BE2C (cell line): Measurements from ENCODE around the gene MINAR1.

Experiments
- DNase-seq: peaks from one replicate; pipeline ENCODE4 v3.0.0-alpha.2; 2020
- H3K27me3 ChIP-seq: fragments of 250-450 bp; sonication (Bioruptor Pico); 2 replicates; pipeline ENCODE4 v1.5.1; 2020; ENCODE audit warnings: mild to moderate bottlenecking
- H3K36me3 ChIP-seq: fragments of 250-450 bp; sonication (Bioruptor Pico); 2 replicates; pipeline ENCODE4 v1.5.1; 2020; ENCODE audit warnings: mild to moderate bottlenecking
- H3K4me1 ChIP-seq: fragments of 250-450 bp; sonication (Bioruptor Pico); 2 replicates; pipeline ENCODE4 v1.5.1; 2020
- H3K4me3 ChIP-seq: 2 replicates; pipeline ENCODE4 v1.5.1; 2011; ENCODE audit warnings: low read depth, low read length
- H3K9me3 ChIP-seq: fragments of 250-450 bp; sonication (Bioruptor Pico); 2 replicates; pipeline ENCODE4 v1.5.1; 2020
- TF ChIP-seq, protein P1 (sequence below): IDR thresholded peaks from 2 replicates; pipeline ENCODE4 v1.5.1; 2012; ENCODE audit warnings: mild to moderate bottlenecking, low read depth, low read length

The MINAR1 gene

GRCh38 chr15:79450648-79451047 is 18.5 kb downstream of the MINAR1 start:
- Histone ChIP-seq H3K4me1 (no peaks in the 10 kb centered on the region), H3K36me3 (no peaks in the 10 kb centered on the region), H3K27me3 (no peaks in the 10 kb centered on the region), H3K9me3 (no peaks in the 10 kb centered on the region), H3K4me3 (no peak overlapping the region)
- no peak for DNase-seq
- TF ChIP-seq, protein P1, sequence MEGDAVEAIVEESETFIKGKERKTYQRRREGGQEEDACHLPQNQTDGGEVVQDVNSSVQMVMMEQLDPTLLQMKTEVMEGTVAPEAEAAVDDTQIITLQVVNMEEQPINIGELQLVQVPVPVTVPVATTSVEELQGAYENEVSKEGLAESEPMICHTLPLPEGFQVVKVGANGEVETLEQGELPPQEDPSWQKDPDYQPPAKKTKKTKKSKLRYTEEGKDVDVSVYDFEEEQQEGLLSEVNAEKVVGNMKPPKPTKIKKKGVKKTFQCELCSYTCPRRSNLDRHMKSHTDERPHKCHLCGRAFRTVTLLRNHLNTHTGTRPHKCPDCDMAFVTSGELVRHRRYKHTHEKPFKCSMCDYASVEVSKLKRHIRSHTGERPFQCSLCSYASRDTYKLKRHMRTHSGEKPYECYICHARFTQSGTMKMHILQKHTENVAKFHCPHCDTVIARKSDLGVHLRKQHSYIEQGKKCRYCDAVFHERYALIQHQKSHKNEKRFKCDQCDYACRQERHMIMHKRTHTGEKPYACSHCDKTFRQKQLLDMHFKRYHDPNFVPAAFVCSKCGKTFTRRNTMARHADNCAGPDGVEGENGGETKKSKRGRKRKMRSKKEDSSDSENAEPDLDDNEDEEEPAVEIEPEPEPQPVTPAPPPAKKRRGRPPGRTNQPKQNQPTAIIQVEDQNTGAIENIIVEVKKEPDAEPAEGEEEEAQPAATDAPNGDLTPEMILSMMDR: peak; percentile 42

DNA sequence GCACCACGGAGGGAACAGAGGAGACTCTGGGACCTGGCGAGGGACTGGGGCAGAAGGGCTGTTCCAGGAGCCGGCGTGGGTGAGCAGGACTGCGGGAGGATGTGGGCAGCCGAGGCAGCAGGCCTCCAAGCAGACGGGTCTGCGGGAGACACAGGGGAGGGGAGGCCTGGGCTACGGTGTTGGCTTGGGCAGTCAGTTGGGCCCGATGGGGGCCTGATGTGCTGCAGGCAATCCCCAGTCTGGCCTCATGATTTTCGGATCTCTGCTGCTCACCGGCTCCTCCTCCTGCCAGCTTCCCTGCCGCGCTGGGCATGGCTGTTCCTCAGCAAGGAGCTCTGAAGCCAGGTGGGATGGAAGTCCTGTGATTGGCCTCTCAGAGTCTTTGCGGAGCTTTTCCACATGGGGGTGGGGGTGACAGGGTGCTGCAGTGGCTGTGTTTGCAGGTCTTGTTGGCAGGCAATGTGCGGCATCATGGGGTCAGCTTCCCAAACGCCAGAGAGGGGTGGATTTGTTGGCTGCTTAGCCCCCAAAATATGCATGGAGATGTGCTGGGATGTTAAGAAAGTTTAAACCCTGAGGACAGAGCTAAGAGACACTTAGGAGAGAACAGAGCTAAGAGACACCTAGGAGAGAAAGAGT is 19.3 kb downstream of the MINAR1 start:
- no peak for DNase-seq
- TF ChIP-seq, protein P1: no peak
- Histone ChIP-seq H3K27me3 (no peaks in the 10 kb centered on the region), H3K4me1 (no peaks in the 10 kb centered on the region), H3K9me3 (no peaks in the 10 kb centered on the region; the same call in 1 of the 2 replicates), H3K36me3 (no peaks in the 10 kb centered on the region; the same call in none of the 2 replicates), H3K4me3 (no peak overlapping the region)

- TF ChIP-seq, protein P1: no peak
- no peak for DNase-seq
- H3K4me1 ChIP-seq: no peaks in the 10 kb centered on the region
- no peaks in the 10 kb centered on the region for H3K27me3 ChIP-seq
- H3K4me3 ChIP-seq: no peak overlapping the region
- H3K9me3 ChIP-seq: no peaks in the 10 kb centered on the region; the same call in 1 of the 2 replicates
- no peaks in the 10 kb centered on the region; the same call in none of the 2 replicates for H3K36me3 ChIP-seq
Observed at GRCh38 chr15:79452244-79453051, 20.3 kb downstream of the MINAR1 start.

DNA sequence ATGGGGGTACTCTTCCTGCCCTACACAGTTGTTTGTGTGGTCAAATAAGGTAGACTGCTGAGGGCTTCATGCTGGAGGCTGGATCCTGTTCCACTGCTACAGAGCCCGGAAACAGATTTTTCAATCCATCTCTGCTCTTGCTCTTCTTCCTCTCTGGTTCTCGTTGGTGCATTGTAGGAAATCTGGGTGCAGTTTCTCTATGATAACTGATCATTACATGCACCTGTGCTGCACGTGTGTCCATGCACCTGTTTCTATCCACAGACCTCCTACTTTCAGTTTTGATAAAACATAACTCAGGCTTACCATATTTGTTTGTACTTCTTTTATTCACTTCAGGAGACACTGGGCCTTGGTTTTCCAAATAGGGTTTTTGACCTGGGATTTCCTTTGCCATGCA is 21.3 kb downstream of the MINAR1 start:
- no peaks in the 10 kb centered on the region; the same call in none of the 2 replicates for H3K36me3 ChIP-seq
- no peaks in the 10 kb centered on the region for H3K4me1 ChIP-seq
- TF ChIP-seq, protein P1: no peak
- H3K9me3 ChIP-seq: no peaks in the 10 kb centered on the region; the same call in 1 of the 2 replicates
- no peaks in the 10 kb centered on the region for H3K27me3 ChIP-seq
- DNase-seq: no peak
- H3K4me3 ChIP-seq: no peak overlapping the region

DNA sequence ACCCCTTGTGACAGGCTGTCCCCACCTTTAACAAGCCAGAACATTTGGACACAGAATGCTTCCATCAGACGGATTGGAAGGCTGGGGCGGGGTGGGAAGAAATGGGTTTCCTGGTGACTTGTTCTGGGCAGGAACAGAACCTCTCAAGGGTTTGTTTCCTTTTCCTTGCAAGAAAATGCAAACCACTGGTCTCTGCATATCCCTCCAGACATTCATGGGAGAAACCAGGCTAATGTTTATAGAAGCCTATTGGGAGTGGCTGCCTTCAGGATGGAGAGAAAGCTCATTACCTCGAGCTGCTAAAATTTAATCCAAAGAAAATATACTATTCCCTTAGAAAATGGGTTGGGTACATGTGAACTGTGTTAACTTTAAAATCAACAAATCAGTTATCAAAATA is 21.9 kb downstream of the MINAR1 start:
- Histone ChIP-seq H3K9me3 (no peaks in the 10 kb centered on the region; the same call in 1 of the 2 replicates), H3K4me1 (no peaks in the 10 kb centered on the region), H3K27me3 (no peaks in the 10 kb centered on the region), H3K4me3 (no peak overlapping the region), H3K36me3 (no peaks in the 10 kb centered on the region; the same call in none of the 2 replicates)
- TF ChIP-seq, protein P1: no peak
- DNase-seq: no peak

GRCh38 chr15:79455361-79455760 is 23.2 kb downstream of the MINAR1 start:
- H3K4me1 ChIP-seq: no peaks in the 10 kb centered on the region
- DNase-seq: no peak
- H3K9me3 ChIP-seq: no peaks in the 10 kb centered on the region; the same call in 1 of the 2 replicates
- TF ChIP-seq, protein P1: no peak
- H3K27me3 ChIP-seq: no peaks in the 10 kb centered on the region
- no peaks in the 10 kb centered on the region; the same call in none of the 2 replicates for H3K36me3 ChIP-seq
- no peak overlapping the region for H3K4me3 ChIP-seq
